IMR-90 (cell line): ENCODE data around the gene FGGY. TPM values are rescaled to one million over a fixed set of nuclear protein-coding genes. Genes with fewer than 3 reads are reported as not detected.

Source experiments
- ATAC-seq: fragments of 200-7000 bp; cut with Tn5 transposase; 2 replicates; pipeline ENCODE4 v1.9.1; 2020; ENCODE audit warnings: low read depth, mild to moderate bottlenecking, moderate library complexity
- BruUV-seq: library from RNA; stranded (reverse); fragments of 400-500 nt; replicated peaks from 2 replicates; lab custom pipeline; 2021; lab: Mats Ljungman, UMichigan
- CTCF ChIA-PET: fragments of 300-600 bp; formaldehyde crosslinking; extraction: SDS; loops from one replicate; lab custom pipeline; 2021; ENCODE audit warnings: antibody characterized with exemption; lab: Yijun Ruan, JAX
- POLR2A ChIA-PET: fragments of 300-600 bp; sonication (Branson Sonifier 250); formaldehyde crosslinking; loops from one replicate; lab custom pipeline; 2022; ENCODE audit warnings: antibody characterized with exemption; ENCODE audit not compliant: unreplicated experiment; lab: Charles Lee
- DNase-seq: peaks from one replicate; pipeline ENCODE4 v3.0.0; 2013
- H2AFZ ChIP-seq: replicated peaks from 2 replicates; pipeline ENCODE3; 2013; ENCODE audit warnings: low read length, mild to moderate bottlenecking; ENCODE audit not compliant: poor library complexity
- H2AK5ac ChIP-seq: 2 replicates; pipeline ENCODE4 v1.6.1; 2013; ENCODE audit warnings: low read depth, low read length, inconsistent platforms
- H2AK9ac ChIP-seq: replicated peaks from 2 replicates; pipeline ENCODE3; 2013; ENCODE audit warnings: mild to moderate bottlenecking, low read depth, low read length, moderate library complexity; ENCODE audit not compliant: poor library complexity
- H2BK120ac ChIP-seq: 2 replicates; pipeline ENCODE4 v1.6.1; 2013; ENCODE audit warnings: low read depth, low read length, inconsistent platforms
- H2BK15ac ChIP-seq: 3 replicates; pipeline ENCODE4 v1.6.1; 2013; ENCODE audit warnings: low read depth, low read length, inconsistent platforms
- H2BK20ac ChIP-seq: 2 replicates; pipeline ENCODE4 v1.6.1; 2013; ENCODE audit warnings: low read depth, mild to moderate bottlenecking, inconsistent platforms, low read length, moderate library complexity
- H2BK5ac ChIP-seq: 2 replicates; pipeline ENCODE4 v1.6.1; 2013; ENCODE audit warnings: mild to moderate bottlenecking, low read depth, low read length, inconsistent platforms; ENCODE audit not compliant: poor library complexity, severe bottlenecking
- H3K14ac ChIP-seq: replicated peaks from 2 replicates; pipeline ENCODE4 v1.6.1; 2013; ENCODE audit warnings: low read depth, low read length, inconsistent platforms
- H3K18ac ChIP-seq: 2 replicates; pipeline ENCODE4 v1.6.1; 2013; ENCODE audit warnings: low read depth, low read length, control low read depth
- H3K23ac ChIP-seq: 2 replicates; pipeline ENCODE4 v1.6.1; 2013; ENCODE audit warnings: low read depth, low read length, inconsistent platforms
- H3K27ac ChIP-seq: 2 replicates; pipeline ENCODE4 v1.5.1; 2013; ENCODE audit warnings: mild to moderate bottlenecking, control low read depth, low read length; ENCODE audit not compliant: insufficient read depth
- H3K27me3 ChIP-seq: 2 replicates; pipeline ENCODE4 v1.6.1; 2013; ENCODE audit warnings: low read length; ENCODE audit not compliant: control insufficient read depth, insufficient read depth
- H3K36me3 ChIP-seq: 2 replicates; pipeline ENCODE4 v1.6.1; 2013; ENCODE audit warnings: low read length, mixed read lengths; ENCODE audit not compliant: control insufficient read depth, insufficient read depth
- H3K4ac ChIP-seq: 2 replicates; pipeline ENCODE4 v1.6.1; 2013; ENCODE audit warnings: low read depth, low read length, inconsistent platforms
- H3K4me1 ChIP-seq: 2 replicates; pipeline ENCODE4 v1.6.1; 2013; ENCODE audit warnings: low read length, mixed read lengths; ENCODE audit not compliant: control insufficient read depth, insufficient read depth
- H3K4me2 ChIP-seq: 2 replicates; pipeline ENCODE4 v1.6.1; 2013; ENCODE audit warnings: low read depth, mild to moderate bottlenecking, control low read depth, low read length, moderate library complexity
- H3K4me3 ChIP-seq: 2 replicates; pipeline ENCODE4 v1.5.1; 2013; ENCODE audit warnings: low read depth, mild to moderate bottlenecking, control low read depth, low read length, moderate library complexity; ENCODE audit not compliant: insufficient read depth
- H3K56ac ChIP-seq: 2 replicates; pipeline ENCODE4 v1.6.1; 2013; ENCODE audit warnings: low read length, inconsistent platforms; ENCODE audit not compliant: insufficient read depth; ENCODE audit errors: extremely low read depth
- H3K79me1 ChIP-seq, 2 experiments: 2 replicates each; pipeline ENCODE4 v1.6.1; 2013; ENCODE audit warnings: low read length in 2 of 2, inconsistent platforms in 1 of 2, low read depth in 1 of 2
- H3K9ac ChIP-seq: 2 replicates; pipeline ENCODE4 v1.6.1; 2013; ENCODE audit warnings: low read depth, low read length, control low read depth
- H3K9me1 ChIP-seq: 2 replicates; pipeline ENCODE4 v1.6.1; 2013; ENCODE audit warnings: low read length, inconsistent platforms; ENCODE audit not compliant: insufficient read depth
- H3K9me3 ChIP-seq: 2 replicates; pipeline ENCODE4 v1.6.1; 2013; ENCODE audit warnings: low read length; ENCODE audit not compliant: control insufficient read depth, insufficient read depth
- H4K20me1 ChIP-seq: 2 replicates; pipeline ENCODE4 v1.6.1; 2013; ENCODE audit warnings: low read length, inconsistent platforms; ENCODE audit not compliant: insufficient read depth
- H4K5ac ChIP-seq: 2 replicates; pipeline ENCODE4 v1.6.1; 2013; ENCODE audit warnings: mild to moderate bottlenecking, low read depth, low read length, control low read depth
- H4K8ac ChIP-seq, 2 experiments: 2 replicates each; pipeline ENCODE4 v1.6.1; 2013; ENCODE audit warnings: low read depth in 2 of 2, low read length in 2 of 2, control low read depth in 1 of 2, inconsistent platforms in 1 of 2
- H4K91ac ChIP-seq: 2 replicates; pipeline ENCODE4 v1.6.1; 2013; ENCODE audit warnings: low read depth, low read length, inconsistent platforms; ENCODE audit not compliant: insufficient read depth
- MAFK ChIP-seq: IDR thresholded peaks from 2 replicates; pipeline ENCODE4 v1.6.1; 2012; ENCODE audit warnings: low read depth, low read length, improper control_type of control experiment
- RCOR1 ChIP-seq: IDR thresholded peaks from 2 replicates; pipeline ENCODE4 v1.6.1; 2012; ENCODE audit warnings: mild to moderate bottlenecking, low read length, improper control_type of control experiment; ENCODE audit not compliant: insufficient replicate concordance
- WGBS, 2 experiments: methylation state at CpG; one replicate each; pipeline versions ENCODE4 v1.1.5 to v1.1.7; 2013; ENCODE audit warnings: missing lambda C conversion rate in 2 of 2; ENCODE audit not compliant: insufficient read length in 1 of 2; ENCODE audit errors: extremely low coverage in 2 of 2; 5-methylcytosine and 5-hydroxymethylcytosine counted together
- dilution Hi-C: fragments of 300-500 bp; cut with HindIII; formaldehyde crosslinking; loops from one replicate; pipeline ENCODE4 v1.14.3; 2018; ENCODE audit warnings: low sequenced_read_pairs; ENCODE audit not compliant: unreplicated experiment
- in situ Hi-C: fragments of 300-500 bp; cut with MboI; formaldehyde crosslinking; loops from 3 replicates; pipeline ENCODE4 v1.14.3; 2019; ENCODE audit warnings: low sequenced_read_pairs, inconsistent platforms, mixed read lengths
- intact Hi-C: fragments of 100-400 bp; cut with micrococcal nuclease; formaldehyde crosslinking; loops from 2 replicates; pipeline ENCODE4 v1.10.0; 2022
- polyA plus RNA-seq, 3 experiments: library from polyadenylated mRNA; depleted of rRNA; stranded (reverse); fragments of >200 nt; gene quantifications; 2 replicates each; pipeline ENCODE4 v1.2.3, GENCODE V29; 2012; ENCODE audit warnings: low replicate concordance in 1 of 3
- total RNA-seq: library from RNA; depleted of rRNA; stranded (reverse); fragments of >200 nt; gene quantifications from 2 replicates; pipeline ENCODE4 v1.2.3, GENCODE V29; 2012
- TF ChIP-seq, protein P1 (sequence below): fragments of 150-350 bp; IDR thresholded peaks from 2 replicates; pipeline ENCODE4 v1.6.1; 2017; ENCODE audit warnings: mild to moderate bottlenecking, antibody characterized with exemption, low read length, low read depth

Gene FGGY
- total and polyA plus RNA-seq, 2 of the 4 experiments (the other 2 are of a cell fraction) = 5.6 to 14.0 TPM

DNA sequence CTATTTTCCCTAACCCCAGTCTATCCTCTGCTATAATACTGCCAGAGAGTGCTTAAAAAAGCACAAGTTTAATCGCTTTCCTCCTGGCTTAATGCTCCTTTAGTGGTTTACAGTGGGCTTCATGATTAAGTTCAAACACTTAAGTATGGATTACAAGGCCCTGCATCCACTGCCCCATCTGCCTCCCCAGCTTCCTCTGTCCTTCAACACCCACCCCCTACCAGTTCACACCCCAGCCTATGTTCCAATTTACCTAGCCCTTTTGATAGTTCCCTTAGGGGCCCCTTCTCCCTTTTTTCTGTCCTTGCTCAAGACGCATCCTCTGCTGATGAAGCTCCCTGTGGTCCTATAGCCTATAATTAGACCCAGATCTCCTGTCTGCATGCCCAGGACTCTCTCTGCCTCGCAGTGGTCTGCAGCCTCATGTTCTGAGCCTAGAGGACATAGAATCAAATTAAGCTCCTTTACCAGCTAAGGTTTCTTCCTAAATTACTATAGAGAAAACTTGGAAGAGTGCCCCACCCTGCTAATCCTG, 212.5 kb downstream of the FGGY start:
- Histone ChIP-seq H2BK15ac (no peak overlapping the region), H2BK120ac (no peak overlapping the region), H3K36me3 (no peaks in the 10 kb centered on the region), H3K4me3 (no peak overlapping the region), H3K27ac (no peak overlapping the region), H2AFZ (no peak overlapping the region), H4K8ac (no peak overlapping the region), H3K14ac (no peak overlapping the region), H3K4me2 (no peak overlapping the region), H2AK5ac (no peak overlapping the region), H3K56ac (no peak overlapping the region), H3K9me1 (peaks cover 3% of the 10 kb centered on the region; the same call in 1 of the 2 replicates), H3K79me1 (no peaks in the 10 kb centered on the region), H2BK20ac (no peak overlapping the region), H3K23ac (no peak overlapping the region), H3K4ac (no peak overlapping the region), H3K4me1 (no peaks in the 10 kb centered on the region; the same call in 1 of the 2 replicates), H4K5ac (no peak overlapping the region), H3K9ac (no peak overlapping the region), H3K18ac (no peak overlapping the region; the same call in 1 of the 2 replicates), H4K20me1 (no peaks in the 10 kb centered on the region), H4K91ac (no peak overlapping the region), H3K9me3 (no peaks in the 10 kb centered on the region), H2BK5ac (no peak overlapping the region), H3K27me3 (no peaks in the 10 kb centered on the region), H2AK9ac (no peak overlapping the region)
- intact Hi-C loops = no loop called here
- BruUV-seq = no TSS peak
- CTCF ChIA-PET = no interaction called here
- POLR2A ChIA-PET = no interaction called here
- DNase-seq (no peak), ATAC-seq (no peak)
- no peak for TF ChIP-seq RCOR1
- TF ChIP-seq, protein P1, sequence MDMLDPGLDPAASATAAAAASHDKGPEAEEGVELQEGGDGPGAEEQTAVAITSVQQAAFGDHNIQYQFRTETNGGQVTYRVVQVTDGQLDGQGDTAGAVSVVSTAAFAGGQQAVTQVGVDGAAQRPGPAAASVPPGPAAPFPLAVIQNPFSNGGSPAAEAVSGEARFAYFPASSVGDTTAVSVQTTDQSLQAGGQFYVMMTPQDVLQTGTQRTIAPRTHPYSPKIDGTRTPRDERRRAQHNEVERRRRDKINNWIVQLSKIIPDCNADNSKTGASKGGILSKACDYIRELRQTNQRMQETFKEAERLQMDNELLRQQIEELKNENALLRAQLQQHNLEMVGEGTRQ = no peak
- no peak for TF ChIP-seq MAFK
- in situ Hi-C loops = no loop called here
- 100% methylated on average over 1 of the region's 3 CpGs; no CpG with 5 or more reads in 1 of the 2 experiments for WGBS, 2 experiments
- dilution Hi-C loops = no loop called here
